ENCODE data around the gene LLPH. TPM values are rescaled to one million over a fixed set of nuclear protein-coding genes. Genes with fewer than 3 reads are reported as not detected.

The LLPH gene
- total and polyA plus RNA-seq, 10 donors = 6.5 to 21.7 (median 17.2) TPM

GRCh38 chr12:66137937-66138336 lies 7.4 kb upstream of the LLPH start:
- Histone ChIP-seq H3K4me3 (no peak overlapping the region), H3K9me3 (peaks cover 3 to 31% (median 26%) of the 10 kb centered on the region in 8 donors), H3K4me1 (peaks cover 0 to 4% (median 0%) of the 10 kb centered on the region in 6 donors), H3K27ac (no peak overlapping the region), H3K27me3 (replicated peaks in 1 of 7) (no peaks in the 10 kb centered on the region), H3K36me3 (peaks cover 6 to 77% (median 55%) of the 10 kb centered on the region in 6 donors)
- intact Hi-C loops (cut with DNase I; ENCODE audit: low total_unique reads) = no loop called here
- TF ChIP-seq CTCF (IDR thresholded peaks at IDR 0.05 in 8 of 11, conservative IDR thresholded peaks at IDR 0.05 in 3 of 11) = no peak
- TF ChIP-seq POLR2A (IDR thresholded peaks at IDR 0.05) = no peak
- TF ChIP-seq POLR2AphosphoS5 (IDR thresholded peaks at IDR 0.05) = no peak
- DNase-seq = no peak
- 96 to 98% (median 97%) methylated on average over 3 of the region's 3 CpGs for WGBS, 5 donors

- Histone ChIP-seq H3K4me1 (peaks cover 3 to 49% (median 42%) of the 10 kb centered on the region in 6 donors), H3K4me3 (no peak overlapping the region), H3K27me3 (replicated peaks in 1 of 7) (no peaks in the 10 kb centered on the region), H3K36me3 (peaks cover 0 to 40% (median 22%) of the 10 kb centered on the region in 6 donors), H3K27ac (no peak overlapping the region), H3K9me3 (no peaks in the 10 kb centered on the region)
- TF ChIP-seq POLR2AphosphoS5 (IDR thresholded peaks at IDR 0.05) (no peak), CTCF (IDR thresholded peaks at IDR 0.05 in 8 of 11, conservative IDR thresholded peaks at IDR 0.05 in 3 of 11) (no peak)
- intact Hi-C loops (cut with DNase I; ENCODE audit: low total_unique reads) = no loop called here
- DNase-seq = no peak
These were observed 1.9 kb upstream of the LLPH start for GRCh38 chr12:66132408-66132807.

GRCh38 chr12:66131067-66131688 lies 628 bp upstream of the LLPH start:
- peak overlapping the region; percentile 73 to 91 (median 82) for H3K4me3 ChIP-seq
- peaks cover 3 to 56% (median 48%) of the 10 kb centered on the region in 6 donors for H3K4me1 ChIP-seq
- intact Hi-C loops (cut with DNase I; ENCODE audit: low total_unique reads) = no loop called here
- no peaks in the 10 kb centered on the region for H3K9me3 ChIP-seq
- H3K27ac ChIP-seq = peak overlapping the region; percentile 77 to 91 (median 88)
- TF ChIP-seq POLR2AphosphoS5 (IDR thresholded peaks at IDR 0.05) = no peak
- TF ChIP-seq POLR2A (IDR thresholded peaks at IDR 0.05) = no peak
- TF ChIP-seq CTCF (IDR thresholded peaks at IDR 0.05 in 8 of 11, conservative IDR thresholded peaks at IDR 0.05 in 3 of 11) = no peak
- no peak for DNase-seq
- 6 to 11% (median 9%) methylated on average over 11 of the region's 11 CpGs for WGBS, 5 donors
- H3K36me3 ChIP-seq = peaks cover 0 to 40% (median 22%) of the 10 kb centered on the region in 6 donors
- H3K27me3 ChIP-seq (replicated peaks in 1 of 7) = no peaks in the 10 kb centered on the region

- Histone ChIP-seq H3K4me3 (peak overlapping the region; percentile 73 to 91 (median 82)), H3K27ac (peak overlapping the region in 6 of 8 donors; percentile 77 to 91 (median 90)), H3K36me3 (peaks cover 0 to 51% (median 33%) of the 10 kb centered on the region in 6 donors), H3K4me1 (peaks cover 3 to 66% (median 49%) of the 10 kb centered on the region in 6 donors), H3K9me3 (no peaks in the 10 kb centered on the region), H3K27me3 (replicated peaks in 1 of 7) (no peaks in the 10 kb centered on the region)
- intact Hi-C loops (cut with DNase I; ENCODE audit: low total_unique reads) = no loop called here
- WGBS, 5 donors = 3 to 4% (median 4%) methylated on average over 8 of the region's 8 CpGs
- no peak for DNase-seq
- TF ChIP-seq POLR2A (IDR thresholded peaks at IDR 0.05) (no peak), POLR2AphosphoS5 (IDR thresholded peaks at IDR 0.05) (no peak), CTCF (IDR thresholded peaks at IDR 0.05 in 8 of 11, conservative IDR thresholded peaks at IDR 0.05 in 3 of 11) (no peak)
These were observed 650 bp downstream of the LLPH start for GRCh38 chr12:66129934-66130266.
